SK-N-MC (cell line): ENCODE data around the gene FOXD1.
"Not testable (repeated sequence)": the region's sequence is repeated elsewhere in the genome, so short reads cannot be mapped to it uniquely, and the experiment has no call there.

Experiments used
- DNase-seq: peaks from one replicate; pipeline ENCODE4 v3.0.0-alpha.2; 2011; ENCODE audit warnings: low read depth, low spot score
- H3K27ac ChIP-seq: fragments of 200-600 bp; sonication (generic); 2 replicates; pipeline ENCODE4 v1.5.1; 2016; ENCODE audit warnings: mixed run types
- H3K36me3 ChIP-seq: fragments of 200-600 bp; sonication (generic); 2 replicates; pipeline ENCODE4 v1.6.1; 2017; ENCODE audit warnings: antibody characterized with exemption, low read length, mixed read lengths; ENCODE audit not compliant: insufficient read depth
- H3K4me3 ChIP-seq: fragments of 200-600 bp; sonication (generic); 2 replicates; pipeline ENCODE4 v1.5.1; 2016
- H3K9ac ChIP-seq: fragments of 200-600 bp; sonication (generic); 2 replicates; pipeline ENCODE4 v1.8.0; 2017; ENCODE audit warnings: mixed run types, mixed read lengths; ENCODE audit not compliant: insufficient read length
- H3K9me3 ChIP-seq: fragments of 200-600 bp; sonication (generic); 2 replicates; pipeline ENCODE4 v1.6.1; 2017; ENCODE audit warnings: low read depth, mild to moderate bottlenecking, antibody characterized with exemption, low read length, moderate library complexity, mixed read lengths
- EZH2 ChIP-seq: fragments of 200-600 bp; sonication (generic); IDR thresholded peaks from one replicate; pipeline ENCODE4 v1.6.1; 2017; ENCODE audit warnings: antibody characterized with exemption
- FOXP2 ChIP-seq: optimal IDR thresholded peaks from 2 replicates; pipeline ENCODE3; 2011; ENCODE audit warnings: mild to moderate bottlenecking, moderate library complexity; ENCODE audit not compliant: insufficient read depth; ENCODE audit errors: extremely low read length, control extremely low read depth
- POLR2AphosphoS5 ChIP-seq: IDR thresholded peaks from 2 replicates; pipeline ENCODE4 v1.6.1; 2012; ENCODE audit warnings: mild to moderate bottlenecking, low read depth, low read length, borderline replicate concordance

Gene FOXD1

DNA sequence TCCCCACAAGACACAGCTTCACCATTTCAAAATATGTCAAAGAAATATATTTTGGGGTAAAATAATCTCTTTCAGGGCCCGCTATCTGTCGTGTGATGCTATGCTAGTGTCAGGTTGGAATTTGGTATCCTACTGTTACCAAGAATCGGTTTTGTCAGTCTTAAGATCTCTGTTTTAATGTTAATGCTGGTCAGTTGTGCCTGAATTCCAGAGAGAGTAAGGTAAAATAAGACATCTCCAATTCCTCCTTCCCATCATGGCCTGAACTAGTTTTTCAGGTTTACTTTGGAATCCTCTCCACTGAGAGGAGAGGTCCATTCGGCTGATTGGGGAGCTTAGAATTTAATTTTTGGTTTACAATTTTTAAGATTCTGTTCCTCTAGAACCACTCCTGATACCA, 39.2 kb upstream of the FOXD1 start:
- H3K36me3 ChIP-seq = no peaks in the 10 kb centered on the region
- H3K9me3 ChIP-seq = no peaks in the 10 kb centered on the region
- no peak for DNase-seq
- no peak overlapping the region for H3K9ac ChIP-seq
- TF ChIP-seq EZH2 (no peak), FOXP2 (no peak), POLR2AphosphoS5 (no peak)
- H3K4me3 ChIP-seq = no peak overlapping the region
- H3K27ac ChIP-seq = no peak overlapping the region

- DNase-seq, H3K4me3 ChIP-seq, H3K9ac ChIP-seq, H3K27ac ChIP-seq, H3K9me3 ChIP-seq, H3K36me3 ChIP-seq: not testable (repeated sequence)
Observed at GRCh38 chr5:73487257-73487656, 38.7 kb upstream of the FOXD1 start.

DNA sequence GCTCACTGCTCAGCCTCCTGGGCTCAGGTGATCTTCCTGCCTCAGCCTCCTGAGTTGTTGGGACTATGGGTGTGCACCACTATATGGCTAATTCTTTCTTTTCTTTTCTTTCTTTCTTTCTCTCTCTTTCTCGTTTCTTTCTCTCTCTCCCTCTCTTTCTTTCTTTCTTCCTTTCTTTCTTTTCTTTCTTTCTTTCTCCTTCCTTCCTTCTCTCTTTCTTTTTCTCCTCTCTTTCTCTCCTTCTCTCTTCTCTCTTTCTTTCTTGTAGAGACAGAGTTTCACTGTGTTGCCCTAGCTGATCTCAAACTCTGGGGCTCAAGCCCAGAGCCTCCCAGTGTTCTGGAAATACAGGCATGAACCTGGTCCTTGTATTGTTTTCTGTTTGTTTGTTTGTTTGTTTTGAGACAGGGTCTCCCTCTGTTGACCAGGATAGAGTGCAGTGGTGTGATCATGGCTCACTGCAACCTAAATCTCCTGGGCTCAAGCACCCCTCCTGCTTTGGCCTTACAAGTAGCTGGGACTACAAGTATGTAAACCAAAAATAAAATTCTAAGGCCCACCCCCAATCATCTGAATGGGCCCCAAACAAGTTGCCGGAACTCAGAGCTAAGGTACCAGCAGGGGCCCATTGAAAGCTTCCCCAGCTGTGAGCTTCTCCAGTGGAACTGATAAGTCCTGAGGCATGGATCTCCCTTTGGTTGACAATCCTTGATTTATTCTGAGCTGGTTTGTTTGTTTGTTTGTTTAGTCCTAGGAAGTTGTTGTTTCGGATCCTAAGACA, 37.7 kb upstream of the FOXD1 start:
- H3K4me3 ChIP-seq = no peak overlapping the region
- no peak overlapping the region for H3K27ac ChIP-seq
- no peak overlapping the region for H3K9ac ChIP-seq
- no peak for DNase-seq
- no peaks in the 10 kb centered on the region for H3K36me3 ChIP-seq
- no peak for TF ChIP-seq POLR2AphosphoS5
- no peak for TF ChIP-seq EZH2
- no peak for TF ChIP-seq FOXP2
- H3K9me3 ChIP-seq = no peaks in the 10 kb centered on the region

DNA sequence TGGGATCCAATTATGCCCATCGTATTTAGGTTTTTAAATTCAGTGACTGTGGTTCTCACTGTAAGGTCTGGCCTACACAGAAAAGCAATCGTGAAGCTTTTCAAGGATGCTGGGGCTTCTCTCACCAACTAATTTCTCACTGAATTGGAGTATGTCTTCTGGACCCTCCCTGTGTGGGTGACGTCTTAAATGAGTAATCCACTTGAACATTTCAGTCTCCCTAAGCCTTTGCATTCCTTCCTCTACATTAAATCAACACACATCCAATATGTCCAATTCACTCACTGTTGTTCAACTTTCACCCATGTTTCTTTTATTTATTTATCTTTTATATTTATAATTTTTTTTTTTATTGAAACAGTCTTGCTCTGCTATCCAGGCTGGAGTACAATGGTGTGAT, 37.1 kb upstream of the FOXD1 start:
- TF ChIP-seq POLR2AphosphoS5 (no peak), EZH2 (no peak), FOXP2 (no peak)
- Histone ChIP-seq H3K9ac (no peak overlapping the region), H3K36me3 (no peaks in the 10 kb centered on the region), H3K9me3 (no peaks in the 10 kb centered on the region), H3K4me3 (no peak overlapping the region), H3K27ac (no peak overlapping the region)
- no peak for DNase-seq

GRCh38 chr5:73484511-73484910, 35.9 kb upstream of the FOXD1 start:
- DNase-seq = no peak
- no peaks in the 10 kb centered on the region for H3K9me3 ChIP-seq
- H3K4me3 ChIP-seq = no peak overlapping the region
- no peak overlapping the region for H3K9ac ChIP-seq
- TF ChIP-seq EZH2 (no peak), POLR2AphosphoS5 (no peak), FOXP2 (no peak)
- H3K27ac ChIP-seq = no peak overlapping the region
- H3K36me3 ChIP-seq = no peaks in the 10 kb centered on the region

GRCh38 chr5:73483676-73484075, 35.1 kb upstream of the FOXD1 start:
- no peaks in the 10 kb centered on the region for H3K9me3 ChIP-seq
- no peak overlapping the region for H3K4me3 ChIP-seq
- no peak overlapping the region for H3K9ac ChIP-seq
- no peak for DNase-seq
- no peaks in the 10 kb centered on the region for H3K36me3 ChIP-seq
- no peak overlapping the region for H3K27ac ChIP-seq
- no peak for TF ChIP-seq POLR2AphosphoS5
- TF ChIP-seq EZH2 = no peak
- TF ChIP-seq FOXP2 = no peak

GRCh38 chr5:73482383-73483136, 34.0 kb upstream of the FOXD1 start:
- no peak for TF ChIP-seq POLR2AphosphoS5
- TF ChIP-seq EZH2 = no peak
- no peak for TF ChIP-seq FOXP2
- H3K36me3 ChIP-seq = no peaks in the 10 kb centered on the region
- H3K4me3 ChIP-seq = no peak overlapping the region
- H3K9me3 ChIP-seq = no peaks in the 10 kb centered on the region
- no peak for DNase-seq
- no peak overlapping the region for H3K9ac ChIP-seq
- no peak overlapping the region for H3K27ac ChIP-seq

DNA sequence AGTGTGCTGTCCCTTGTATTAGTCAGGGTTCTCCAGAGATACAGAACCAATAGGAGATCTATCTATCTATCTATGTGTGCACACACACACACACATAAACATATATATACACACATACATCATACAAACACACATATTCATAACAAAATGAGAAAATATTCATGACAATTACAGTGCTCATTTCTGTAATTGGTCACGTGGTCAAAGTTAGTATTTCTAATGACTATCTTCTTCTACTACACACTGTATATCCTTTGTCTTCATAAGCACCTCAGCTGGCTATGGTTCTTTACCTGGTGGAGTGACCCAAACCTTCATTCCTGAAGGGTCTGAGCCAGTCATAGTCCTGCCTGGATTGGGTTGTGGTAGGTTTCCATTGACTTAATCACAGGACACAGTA, 31.9 kb upstream of the FOXD1 start:
- Histone ChIP-seq H3K36me3 (no peaks in the 10 kb centered on the region), H3K9me3 (no peaks in the 10 kb centered on the region), H3K9ac (no peak overlapping the region), H3K4me3 (no peak overlapping the region), H3K27ac (no peak overlapping the region)
- no peak for DNase-seq
- no peak for TF ChIP-seq FOXP2
- no peak for TF ChIP-seq POLR2AphosphoS5
- TF ChIP-seq EZH2 = no peak

DNA sequence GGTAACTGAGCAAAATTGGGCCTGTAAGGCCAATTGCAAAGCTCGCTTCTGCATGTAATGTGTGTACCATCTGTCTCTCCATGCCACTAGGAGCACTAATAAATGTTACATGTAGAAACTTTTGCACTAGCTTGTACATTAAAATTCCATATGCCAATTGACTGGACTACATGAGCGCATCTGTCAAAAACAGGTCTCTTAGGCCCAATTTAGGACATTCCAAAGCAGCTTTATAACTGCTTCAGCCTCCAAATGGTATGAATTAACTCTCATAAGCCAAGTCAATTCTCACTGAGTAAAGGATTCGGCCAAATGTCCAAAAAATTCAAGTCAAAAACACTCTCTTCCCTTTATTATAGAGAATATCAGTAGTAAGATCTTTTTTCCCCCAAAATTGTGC, 23.5 kb upstream of the FOXD1 start:
- TF ChIP-seq EZH2 = no peak
- Histone ChIP-seq H3K9me3 (no peaks in the 10 kb centered on the region), H3K4me3 (no peak overlapping the region), H3K9ac (no peak overlapping the region), H3K36me3 (no peaks in the 10 kb centered on the region), H3K27ac (no peak overlapping the region)
- no peak for DNase-seq
